ENCODE measurements around the gene RPS18. TPM values are rescaled to one million over a fixed set of nuclear protein-coding genes. Genes with fewer than 3 reads are reported as not detected.
A peak's percentile ranks its signal among the peaks of the same experiment; 100 is the strongest.

RPS18 gene
- total RNA-seq, 4 donors from 2014 or later: 1,642 to 3,082 (median 2,562) TPM

GRCh38 chr6:33295621-33296369, 23.9 kb downstream of the RPS18 start:
- WGBS: 82% methylated on average over 14 of the region's 15 CpGs
- Histone ChIP-seq H3K36me3 (peaks cover 25 to 64% (median 58%) of the 10 kb centered on the region in 4 donors), H3K27me3 (no peaks in the 10 kb centered on the region), H3K27ac (replicated peaks in 1 of 4) (no peak overlapping the region), H3K4me1 (peaks cover 21 to 50% (median 31%) of the 10 kb centered on the region in 4 donors), H3K4me3 (no peak overlapping the region), H3K9me3 (no peaks in the 10 kb centered on the region)
- no peak for TF ChIP-seq POLR2AphosphoS5 (IDR thresholded peaks at IDR 0.05)
- TF ChIP-seq CTCF (IDR thresholded peaks at IDR 0.05): no peak
- no peak for TF ChIP-seq EP300 (IDR thresholded peaks at IDR 0.05)
- no peak for TF ChIP-seq POLR2A (IDR thresholded peaks at IDR 0.05; ENCODE audit: low read depth)
- intact Hi-C loops (cut with DNase I): no loop called here
- DNase-seq (ENCODE audit: extremely low spot score): no peak

GRCh38 chr6:33296797-33297405, 25.0 kb downstream of the RPS18 start:
- H3K9me3 ChIP-seq: no peaks in the 10 kb centered on the region
- H3K36me3 ChIP-seq: peaks cover 18 to 56% (median 52%) of the 10 kb centered on the region in 4 donors
- no peaks in the 10 kb centered on the region for H3K27me3 ChIP-seq
- H3K4me3 ChIP-seq: peak overlapping the region; percentile 69 to 98 (median 82)
- 59% methylated on average over 6 of the region's 12 CpGs for WGBS
- intact Hi-C loops (cut with DNase I): no loop called here
- H3K4me1 ChIP-seq: peaks cover 28 to 60% (median 40%) of the 10 kb centered on the region in 4 donors
- peak overlapping the region; percentile 93 to 99 (median 98) for H3K27ac ChIP-seq (replicated peaks in 1 of 4)
- TF ChIP-seq CTCF (IDR thresholded peaks at IDR 0.05) (no peak), EP300 (IDR thresholded peaks at IDR 0.05) (no peak), POLR2AphosphoS5 (IDR thresholded peaks at IDR 0.05) (no peak), POLR2A (IDR thresholded peaks at IDR 0.05; ENCODE audit: low read depth) (no peak)
- DNase-seq (ENCODE audit: extremely low spot score): no peak

GRCh38 chr6:33297406-33297955, 25.6 kb downstream of the RPS18 start:
- Histone ChIP-seq H3K36me3 (peaks cover 12 to 56% (median 52%) of the 10 kb centered on the region in 4 donors), H3K27me3 (no peaks in the 10 kb centered on the region), H3K9me3 (no peaks in the 10 kb centered on the region), H3K4me3 (peak overlapping the region; percentile 69 to 98 (median 82)), H3K27ac (replicated peaks in 1 of 4) (peak overlapping the region; percentile 93 to 99 (median 98)), H3K4me1 (peaks cover 28 to 60% (median 41%) of the 10 kb centered on the region in 4 donors)
- no peak for TF ChIP-seq EP300 (IDR thresholded peaks at IDR 0.05)
- no peak for TF ChIP-seq POLR2A (IDR thresholded peaks at IDR 0.05; ENCODE audit: low read depth)
- no peak for TF ChIP-seq CTCF (IDR thresholded peaks at IDR 0.05)
- no peak for TF ChIP-seq POLR2AphosphoS5 (IDR thresholded peaks at IDR 0.05)
- WGBS: 9% methylated on average over 9 of the region's 16 CpGs
- DNase-seq (ENCODE audit: extremely low spot score): no peak
- intact Hi-C loops (cut with DNase I): no loop called here

- DNase-seq (ENCODE audit: extremely low spot score): peak; percentile 94
- Histone ChIP-seq H3K36me3 (peaks cover 14 to 56% (median 52%) of the 10 kb centered on the region in 4 donors), H3K4me3 (peak overlapping the region; percentile 69 to 98 (median 82)), H3K4me1 (peaks cover 28 to 60% (median 41%) of the 10 kb centered on the region in 4 donors), H3K9me3 (no peaks in the 10 kb centered on the region), H3K27me3 (no peaks in the 10 kb centered on the region), H3K27ac (replicated peaks in 1 of 4) (peak overlapping the region; percentile 93 to 99 (median 98))
- WGBS: 1% methylated on average over 31 of the region's 42 CpGs
- peak; percentile 33 to 77 for TF ChIP-seq POLR2AphosphoS5 (IDR thresholded peaks at IDR 0.05)
- no peak for TF ChIP-seq CTCF (IDR thresholded peaks at IDR 0.05)
- intact Hi-C loops (cut with DNase I): no loop called here
Measured at GRCh38 chr6:33297956-33298772, 26.3 kb downstream of the RPS18 start.

Data from esophagus muscularis mucosa (tissue), 4 donors.